Nasal cavity respiratory epithelium epithelial cell of viscerocranial mucosa (primary cell): ENCODE data around the gene SAMD8. TPM values are rescaled to one million over a fixed set of nuclear protein-coding genes. Genes with fewer than 3 reads are reported as not detected.

ENCODE experiments used
- total RNA-seq: library from RNA; depleted of rRNA; stranded (reverse); fragments of >200 nt; gene quantifications from 2 replicates; pipeline ENCODE4 v1.2.3, GENCODE V29; 2014

Gene SAMD8
- total RNA-seq, result 31.1 and 41.4 TPM in 2 replicates

GRCh38 chr10:75111365-75111906, at the start of gene SAMD8:
Gene SAMD8, plus strand, starts transcription at chr10:75111656. Its CDS starts 38,873 bp downstream, at chr10:75150529.

DNA sequence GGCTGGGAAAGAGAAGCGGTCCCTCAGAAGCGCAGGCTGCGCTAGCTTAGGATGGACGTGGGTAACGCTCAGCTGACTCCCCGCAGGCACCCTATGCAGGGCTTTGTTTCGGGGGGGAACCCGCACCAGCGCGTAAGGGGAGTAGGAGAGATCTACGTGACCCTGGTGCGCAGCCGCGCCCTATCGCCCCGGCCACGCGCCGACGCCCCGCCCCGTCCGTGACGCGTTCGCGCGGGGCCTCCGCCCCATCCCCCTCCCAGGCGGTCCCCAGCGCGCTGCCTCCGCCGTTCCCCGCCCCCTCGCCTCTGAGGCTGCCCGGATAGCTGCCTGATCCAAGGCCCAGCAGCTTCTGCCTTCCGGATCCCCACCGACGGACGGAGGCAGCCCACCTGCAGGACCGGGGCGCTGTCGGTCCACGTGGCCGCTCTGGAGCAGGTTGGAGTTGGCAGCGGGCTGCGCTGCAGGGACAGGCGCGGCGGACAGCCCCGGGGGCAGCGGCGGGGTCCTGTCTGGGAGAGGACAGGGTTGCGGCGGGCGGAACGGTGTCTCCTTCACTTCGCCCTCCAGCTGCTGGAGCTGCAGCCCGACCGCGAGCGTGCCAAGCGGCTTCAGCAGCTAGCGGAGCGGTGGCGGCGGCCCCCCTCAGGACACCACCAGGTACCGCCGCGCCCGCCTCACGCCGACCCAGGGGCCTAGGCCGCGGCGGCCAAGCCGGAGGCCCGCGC, 99.0 kb downstream of the SAMD8 start, which contains the start of gene VDAC2:
Gene VDAC2 (plus strand): TSS at position 515 of the 725 bp plus-strand sequence. CDS start 363 bp downstream, outside the sequence.

Other genes starting within 250 kb of the SAMD8 start
- gene VDAC2, start 99.1 kb downstream of the SAMD8 start, total RNA-seq, result 207 and 225 TPM in 2 replicates
- gene COMTD1, start 124.3 kb downstream of the SAMD8 start, total RNA-seq, result 9.2 and 12.2 TPM in 2 replicates